ENCODE results near the gene FNDC3B.

FNDC3B gene

GRCh38 chr3:172376402-172376801 is 337.0 kb downstream of the FNDC3B start:
- TF ChIP-seq CTCF (IDR thresholded peaks at IDR 0.05), result no peak

DNA sequence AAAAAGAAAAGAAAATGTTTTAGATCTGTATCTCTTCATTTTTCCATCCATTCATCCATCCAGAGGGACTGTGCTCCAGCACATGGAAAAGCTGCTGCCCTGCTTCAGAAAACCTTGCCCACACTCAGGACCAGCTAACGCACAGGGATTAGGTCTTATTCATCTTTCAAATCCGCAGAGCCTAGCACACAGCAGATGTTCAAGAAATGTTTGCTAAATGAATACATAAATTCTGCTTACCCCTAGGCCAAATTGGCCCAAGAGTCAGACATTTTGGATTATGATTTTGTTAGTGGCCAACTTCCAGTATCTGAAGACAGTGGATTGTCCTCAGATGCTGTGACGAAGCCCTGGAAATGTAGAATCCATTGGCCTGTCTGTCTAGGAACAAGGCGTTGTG is 337.5 kb downstream of the FNDC3B start:
- no peak for TF ChIP-seq CTCF (IDR thresholded peaks at IDR 0.05)

DNA sequence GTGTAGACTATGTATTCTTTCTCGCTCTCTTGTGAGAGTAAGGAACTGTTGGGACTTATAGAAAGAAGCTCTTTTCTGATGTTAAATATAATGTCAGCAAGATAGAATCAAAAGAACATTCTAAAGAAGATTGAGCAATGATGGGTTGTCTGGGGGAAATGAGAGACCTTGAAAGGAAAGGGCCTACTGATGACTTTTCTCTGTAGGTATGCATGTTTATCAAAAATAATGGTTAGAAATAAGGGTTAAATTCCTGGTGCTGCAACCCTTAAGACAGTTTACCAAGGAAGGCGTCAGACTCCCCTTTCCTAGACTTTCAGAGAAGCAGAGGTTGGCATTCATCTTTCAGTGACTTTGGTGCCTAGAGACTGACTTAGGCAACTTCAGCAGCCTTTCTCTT is 339.1 kb downstream of the FNDC3B start:
- TF ChIP-seq CTCF (IDR thresholded peaks at IDR 0.05), result no peak

- no peak for TF ChIP-seq CTCF (IDR thresholded peaks at IDR 0.05)
These were observed 340.0 kb downstream of the FNDC3B start for GRCh38 chr3:172379372-172379771.

DNA sequence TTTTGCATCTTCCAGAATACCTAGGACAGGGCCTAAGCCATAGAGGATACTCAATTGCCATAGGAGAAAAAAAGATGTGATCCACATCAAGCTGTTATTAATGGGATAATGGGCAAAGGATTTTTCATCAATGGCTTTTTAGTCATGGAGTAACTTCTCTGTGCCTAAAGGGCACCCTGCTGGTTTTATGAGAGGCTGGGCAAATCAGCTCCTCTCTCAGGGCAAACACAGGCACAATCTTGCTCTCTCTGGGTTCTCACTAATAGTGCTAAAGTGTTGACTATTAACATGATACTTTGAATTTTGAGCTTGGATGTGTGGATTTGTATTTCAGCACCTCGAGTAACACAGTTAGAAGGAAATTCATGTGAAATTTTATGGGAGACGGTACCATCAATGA is 341.3 kb downstream of the FNDC3B start:
- no peak for TF ChIP-seq CTCF (IDR thresholded peaks at IDR 0.05)

- TF ChIP-seq CTCF (IDR thresholded peaks at IDR 0.05), result no peak
These were observed 344.0 kb downstream of the FNDC3B start for GRCh38 chr3:172383306-172383796.

GRCh38 chr3:172384836-172385235 is 345.5 kb downstream of the FNDC3B start:
- no peak for TF ChIP-seq CTCF (IDR thresholded peaks at IDR 0.05)

- no peak for TF ChIP-seq CTCF (IDR thresholded peaks at IDR 0.05)
These were observed 348.4 kb downstream of the FNDC3B start for GRCh38 chr3:172387728-172388127.

Measured in LNCAP (cell line).